Measurements from ENCODE around the gene UBTD2.

UBTD2 gene

GRCh38 chr5:172168311-172168710 is 115.3 kb downstream of the UBTD2 start:
- DNase-seq, result no peak

- no peak for DNase-seq
Measured at GRCh38 chr5:172167895-172168294, 115.7 kb downstream of the UBTD2 start.

GRCh38 chr5:172166030-172166826 is 117.3 kb downstream of the UBTD2 start:
- peak; percentile 50 for DNase-seq

GRCh38 chr5:172165465-172165864 is 118.1 kb downstream of the UBTD2 start:
- no peak for DNase-seq

- no peak for DNase-seq
Measured at GRCh38 chr5:172164769-172165212, 118.8 kb downstream of the UBTD2 start.

GRCh38 chr5:172163346-172163745 is 120.2 kb downstream of the UBTD2 start:
- no peak for DNase-seq

GRCh38 chr5:172162987-172163343 is 120.6 kb downstream of the UBTD2 start:
- DNase-seq, result no peak

- peak; percentile 39 for DNase-seq
Measured at GRCh38 chr5:172162323-172162986, 121.1 kb downstream of the UBTD2 start.

- no peak for DNase-seq
Measured at GRCh38 chr5:172160506-172160905, 123.1 kb downstream of the UBTD2 start.
